Measurements from ENCODE around the gene MRPS22.

MRPS22 gene

DNA sequence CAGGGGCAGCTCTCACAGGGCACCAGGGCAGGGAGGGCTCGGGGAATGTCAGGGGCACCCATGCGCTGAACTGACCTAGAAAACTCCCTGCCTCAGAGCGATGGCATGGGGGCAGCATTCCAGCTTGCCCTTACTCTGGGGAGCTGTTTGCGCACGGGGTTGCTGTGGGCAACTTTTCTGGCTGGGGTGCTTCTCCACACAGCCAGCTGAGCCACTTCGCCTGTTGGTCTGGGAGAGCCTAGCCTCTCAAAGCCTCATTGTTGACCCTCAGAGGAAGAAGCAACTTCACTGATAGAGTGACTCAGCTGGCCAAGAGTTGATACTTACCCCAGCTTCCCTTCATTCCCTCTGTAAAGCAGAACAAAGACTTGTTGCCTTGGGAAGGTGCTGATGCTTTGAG lies 42.6 kb upstream of the MRPS22 start:
- no peaks in the 10 kb centered on the region for H3K4me1 ChIP-seq (ENCODE audit: control insufficient read depth, low read length)
- no peaks in the 10 kb centered on the region for H3K9me2 ChIP-seq (replicated peaks; ENCODE audit: control insufficient read depth, low read length)
- H3K4me2 ChIP-seq (ENCODE audit: low read length), result no peak overlapping the region
- no peaks in the 10 kb centered on the region for H3K27me3 ChIP-seq (ENCODE audit: control insufficient read depth, low read length)
- no peak overlapping the region for H3K4me3 ChIP-seq (ENCODE audit: low read length)
- H3K79me2 ChIP-seq (ENCODE audit: control insufficient read depth, low read length), result no peaks in the 10 kb centered on the region
- TF ChIP-seq, protein P1, sequence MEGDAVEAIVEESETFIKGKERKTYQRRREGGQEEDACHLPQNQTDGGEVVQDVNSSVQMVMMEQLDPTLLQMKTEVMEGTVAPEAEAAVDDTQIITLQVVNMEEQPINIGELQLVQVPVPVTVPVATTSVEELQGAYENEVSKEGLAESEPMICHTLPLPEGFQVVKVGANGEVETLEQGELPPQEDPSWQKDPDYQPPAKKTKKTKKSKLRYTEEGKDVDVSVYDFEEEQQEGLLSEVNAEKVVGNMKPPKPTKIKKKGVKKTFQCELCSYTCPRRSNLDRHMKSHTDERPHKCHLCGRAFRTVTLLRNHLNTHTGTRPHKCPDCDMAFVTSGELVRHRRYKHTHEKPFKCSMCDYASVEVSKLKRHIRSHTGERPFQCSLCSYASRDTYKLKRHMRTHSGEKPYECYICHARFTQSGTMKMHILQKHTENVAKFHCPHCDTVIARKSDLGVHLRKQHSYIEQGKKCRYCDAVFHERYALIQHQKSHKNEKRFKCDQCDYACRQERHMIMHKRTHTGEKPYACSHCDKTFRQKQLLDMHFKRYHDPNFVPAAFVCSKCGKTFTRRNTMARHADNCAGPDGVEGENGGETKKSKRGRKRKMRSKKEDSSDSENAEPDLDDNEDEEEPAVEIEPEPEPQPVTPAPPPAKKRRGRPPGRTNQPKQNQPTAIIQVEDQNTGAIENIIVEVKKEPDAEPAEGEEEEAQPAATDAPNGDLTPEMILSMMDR (IDR thresholded peaks at IDR 0.05; ENCODE audit: low read depth, low read length, poor library complexity, severe bottlenecking), result no peak
- TF ChIP-seq EZH2phosphoT487 (IDR thresholded peaks at IDR 0.05; ENCODE audit: borderline replicate concordance, low read length), result no peak
- no peaks in the 10 kb centered on the region for H4K20me1 ChIP-seq (ENCODE audit: control insufficient read depth, insufficient read depth, low read depth, low read length)
- no peaks in the 10 kb centered on the region for H3K36me3 ChIP-seq (ENCODE audit: control insufficient read depth, low read length)
- no peaks in the 10 kb centered on the region for H3K9me3 ChIP-seq (ENCODE audit: control insufficient read depth, insufficient read depth, low read length)
- no peaks in the 10 kb centered on the region for H3F3A ChIP-seq (ENCODE audit: control insufficient read depth, insufficient read depth)
- H3K27ac ChIP-seq (ENCODE audit: low read depth, low read length), result no peak overlapping the region

DNA sequence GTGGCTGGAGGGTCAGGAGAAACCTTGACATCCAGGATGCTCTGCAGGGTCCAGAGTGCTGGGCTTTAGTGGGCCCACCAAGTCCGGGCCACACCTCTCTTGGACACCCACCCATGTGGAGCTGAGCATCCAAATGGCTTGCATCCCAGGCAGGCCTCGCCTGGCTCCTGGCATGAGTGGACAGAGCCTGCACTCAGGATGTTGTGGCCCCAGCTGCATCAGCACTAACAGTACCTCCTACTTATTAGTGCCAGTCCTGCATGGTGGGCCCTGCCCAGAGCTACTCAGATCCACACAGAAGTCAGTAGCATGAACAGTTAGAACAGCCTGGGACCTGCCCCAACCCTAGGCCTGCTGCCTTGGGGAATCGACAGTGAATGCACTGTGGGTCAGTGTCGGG lies 42.2 kb upstream of the MRPS22 start:
- Histone ChIP-seq H4K20me1 (ENCODE audit: control insufficient read depth, insufficient read depth, low read depth, low read length) (no peaks in the 10 kb centered on the region), H3K4me1 (ENCODE audit: control insufficient read depth, low read length) (no peaks in the 10 kb centered on the region), H3K4me2 (ENCODE audit: low read length) (no peak overlapping the region), H3K36me3 (ENCODE audit: control insufficient read depth, low read length) (no peaks in the 10 kb centered on the region), H3K27me3 (ENCODE audit: control insufficient read depth, low read length) (no peaks in the 10 kb centered on the region), H3K9me3 (ENCODE audit: control insufficient read depth, insufficient read depth, low read length) (no peaks in the 10 kb centered on the region), H3K9me2 (replicated peaks; ENCODE audit: control insufficient read depth, low read length) (no peaks in the 10 kb centered on the region), H3F3A (ENCODE audit: control insufficient read depth, insufficient read depth) (no peaks in the 10 kb centered on the region), H3K27ac (ENCODE audit: low read depth, low read length) (no peak overlapping the region), H3K4me3 (ENCODE audit: low read length) (no peak overlapping the region), H3K79me2 (ENCODE audit: control insufficient read depth, low read length) (no peaks in the 10 kb centered on the region)
- TF ChIP-seq, protein P1 (IDR thresholded peaks at IDR 0.05; ENCODE audit: low read depth, low read length, poor library complexity, severe bottlenecking), result no peak
- no peak for TF ChIP-seq EZH2phosphoT487 (IDR thresholded peaks at IDR 0.05; ENCODE audit: borderline replicate concordance, low read length)

DNA sequence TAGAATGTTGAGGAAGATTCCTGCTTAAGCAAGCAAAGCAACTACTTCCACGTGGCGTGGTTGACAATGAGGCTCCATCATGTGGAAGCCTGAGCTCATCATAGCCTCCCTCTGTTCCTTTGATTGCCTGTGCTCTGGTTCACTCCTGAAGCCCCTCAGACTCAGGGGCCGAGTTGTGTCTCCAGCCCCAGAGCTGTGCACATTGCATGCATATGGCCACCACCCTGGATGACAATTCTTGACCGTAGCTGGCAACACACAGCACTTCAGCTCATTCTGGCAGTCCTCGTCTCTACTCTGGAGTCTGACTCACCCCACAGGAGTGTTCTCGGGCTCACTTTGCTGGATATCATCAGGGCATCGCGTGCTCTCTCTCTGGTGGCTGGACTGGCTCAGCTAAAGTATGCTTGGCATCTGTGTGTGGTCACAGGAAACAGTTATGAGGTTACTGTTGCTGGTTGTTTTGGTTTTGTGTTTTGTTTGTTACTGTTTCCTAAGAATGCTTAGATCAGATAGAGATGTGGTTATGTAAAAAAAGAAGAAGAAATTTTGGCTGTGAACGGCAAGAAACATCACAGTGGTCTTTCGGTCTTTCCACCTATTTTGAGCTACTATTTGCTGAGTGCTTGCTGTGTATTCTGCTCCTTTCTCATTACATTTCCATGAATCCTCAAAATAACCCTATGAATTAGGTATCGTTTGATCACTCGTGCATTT lies 41.6 kb upstream of the MRPS22 start:
- H3K27me3 ChIP-seq (ENCODE audit: control insufficient read depth, low read length), result no peaks in the 10 kb centered on the region
- no peak overlapping the region for H3K4me3 ChIP-seq (ENCODE audit: low read length)
- H3K9me3 ChIP-seq (ENCODE audit: control insufficient read depth, insufficient read depth, low read length), result no peaks in the 10 kb centered on the region
- no peaks in the 10 kb centered on the region for H3F3A ChIP-seq (ENCODE audit: control insufficient read depth, insufficient read depth)
- H3K4me2 ChIP-seq (ENCODE audit: low read length), result no peak overlapping the region
- TF ChIP-seq, protein P1 (IDR thresholded peaks at IDR 0.05; ENCODE audit: low read depth, low read length, poor library complexity, severe bottlenecking), result no peak
- no peak for TF ChIP-seq EZH2phosphoT487 (IDR thresholded peaks at IDR 0.05; ENCODE audit: borderline replicate concordance, low read length)
- H3K36me3 ChIP-seq (ENCODE audit: control insufficient read depth, low read length), result no peaks in the 10 kb centered on the region
- H3K9me2 ChIP-seq (replicated peaks; ENCODE audit: control insufficient read depth, low read length), result no peaks in the 10 kb centered on the region
- no peaks in the 10 kb centered on the region for H3K79me2 ChIP-seq (ENCODE audit: control insufficient read depth, low read length)
- no peak overlapping the region for H3K27ac ChIP-seq (ENCODE audit: low read depth, low read length)
- no peaks in the 10 kb centered on the region for H4K20me1 ChIP-seq (ENCODE audit: control insufficient read depth, insufficient read depth, low read depth, low read length)
- no peaks in the 10 kb centered on the region for H3K4me1 ChIP-seq (ENCODE audit: control insufficient read depth, low read length)
